Measurements from ENCODE around the gene UNK. TPM values are rescaled to one million over a fixed set of nuclear protein-coding genes. Genes with fewer than 3 reads are reported as not detected.
A peak's percentile ranks its signal among the peaks of the same experiment; 100 is the strongest.

Gene UNK, protein sequence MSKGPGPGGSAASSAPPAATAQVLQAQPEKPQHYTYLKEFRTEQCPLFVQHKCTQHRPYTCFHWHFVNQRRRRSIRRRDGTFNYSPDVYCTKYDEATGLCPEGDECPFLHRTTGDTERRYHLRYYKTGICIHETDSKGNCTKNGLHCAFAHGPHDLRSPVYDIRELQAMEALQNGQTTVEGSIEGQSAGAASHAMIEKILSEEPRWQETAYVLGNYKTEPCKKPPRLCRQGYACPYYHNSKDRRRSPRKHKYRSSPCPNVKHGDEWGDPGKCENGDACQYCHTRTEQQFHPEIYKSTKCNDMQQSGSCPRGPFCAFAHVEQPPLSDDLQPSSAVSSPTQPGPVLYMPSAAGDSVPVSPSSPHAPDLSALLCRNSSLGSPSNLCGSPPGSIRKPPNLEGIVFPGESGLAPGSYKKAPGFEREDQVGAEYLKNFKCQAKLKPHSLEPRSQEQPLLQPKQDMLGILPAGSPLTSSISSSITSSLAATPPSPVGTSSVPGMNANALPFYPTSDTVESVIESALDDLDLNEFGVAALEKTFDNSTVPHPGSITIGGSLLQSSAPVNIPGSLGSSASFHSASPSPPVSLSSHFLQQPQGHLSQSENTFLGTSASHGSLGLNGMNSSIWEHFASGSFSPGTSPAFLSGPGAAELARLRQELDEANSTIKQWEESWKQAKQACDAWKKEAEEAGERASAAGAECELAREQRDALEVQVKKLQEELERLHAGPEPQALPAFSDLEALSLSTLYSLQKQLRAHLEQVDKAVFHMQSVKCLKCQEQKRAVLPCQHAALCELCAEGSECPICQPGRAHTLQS
- polyA plus RNA-seq, result 35.7 TPM
- long read RNA-seq, donor 1, result 0 reads
- long read RNA-seq, donor 2, partial matches to known transcripts, result 0 of 5 reads
- long read RNA-seq, donor 2, other reads (novel, unspliced or antisense), result 0 of 5 reads
- long read RNA-seq, donor 3, result 0 reads
- long read RNA-seq, donor 4, partial matches to known transcripts, result 0 of 1 reads
- long read RNA-seq, donor 4, other reads (novel, unspliced or antisense), result 0 of 1 reads
- long read RNA-seq, donor 5, partial matches to known transcripts, result 0 of 4 reads
- long read RNA-seq, donor 5, other reads (novel, unspliced or antisense), result 0 of 4 reads
- long read RNA-seq, donor 6, partial matches to known transcripts, result 0 of 3 reads
- long read RNA-seq, donor 6, other reads (novel, unspliced or antisense), result 0 of 3 reads
- long read RNA-seq, donor 7, partial matches to known transcripts, result 0 of 3 reads
- long read RNA-seq, donor 7, other reads (novel, unspliced or antisense), result 0 of 3 reads
- long read RNA-seq, donor 8, partial matches to known transcripts, result 23 of 61 reads
- long read RNA-seq, donor 8, other reads (novel, unspliced or antisense), result 35 of 61 reads
- long read RNA-seq, donor 9, partial matches to known transcripts, result 0 of 4 reads
- long read RNA-seq, donor 9, other reads (novel, unspliced or antisense), result 0 of 4 reads
- long read RNA-seq, donor 10, partial matches to known transcripts, result 0 of 10 reads
- long read RNA-seq, donor 10, other reads (novel, unspliced or antisense), result 5 of 10 reads
- long read RNA-seq, donor 11, partial matches to known transcripts, result 0 of 1 reads
- long read RNA-seq, donor 11, other reads (novel, unspliced or antisense), result 0 of 1 reads

- WGBS (ENCODE audit: insufficient coverage, low lambda C conversion rate), result no CpG with 5 or more reads among the region's 45 CpGs
- Histone ChIP-seq H3K27me3 (ENCODE audit: control insufficient read depth, insufficient read depth, low read length) (no peaks in the 10 kb centered on the region), H3K27ac (ENCODE audit: low read length) (peak within 1 kb of the TSS; percentile 99), H3K36me3 (ENCODE audit: control insufficient read depth, insufficient read depth, low read length) (no peaks in the 10 kb centered on the region), H3K4me1 (ENCODE audit: control insufficient read depth, insufficient read depth, low read length) (peaks cover 24% of the 10 kb centered on the region), H3K9me3 (ENCODE audit: control insufficient read depth, low read depth, low read length) (no peaks in the 10 kb centered on the region), H3K4me3 (ENCODE audit: low read length) (peak within 1 kb of the TSS; percentile 66)
- DNase-seq, result peak; percentile 99 to 100
Measured at GRCh38 chr17:75784473-75785015, at the start of gene UNK. Gene UNK, plus strand, starts transcription at chr17:75784806. Its CDS starts 75 bp downstream, at chr17:75784881.

DNA sequence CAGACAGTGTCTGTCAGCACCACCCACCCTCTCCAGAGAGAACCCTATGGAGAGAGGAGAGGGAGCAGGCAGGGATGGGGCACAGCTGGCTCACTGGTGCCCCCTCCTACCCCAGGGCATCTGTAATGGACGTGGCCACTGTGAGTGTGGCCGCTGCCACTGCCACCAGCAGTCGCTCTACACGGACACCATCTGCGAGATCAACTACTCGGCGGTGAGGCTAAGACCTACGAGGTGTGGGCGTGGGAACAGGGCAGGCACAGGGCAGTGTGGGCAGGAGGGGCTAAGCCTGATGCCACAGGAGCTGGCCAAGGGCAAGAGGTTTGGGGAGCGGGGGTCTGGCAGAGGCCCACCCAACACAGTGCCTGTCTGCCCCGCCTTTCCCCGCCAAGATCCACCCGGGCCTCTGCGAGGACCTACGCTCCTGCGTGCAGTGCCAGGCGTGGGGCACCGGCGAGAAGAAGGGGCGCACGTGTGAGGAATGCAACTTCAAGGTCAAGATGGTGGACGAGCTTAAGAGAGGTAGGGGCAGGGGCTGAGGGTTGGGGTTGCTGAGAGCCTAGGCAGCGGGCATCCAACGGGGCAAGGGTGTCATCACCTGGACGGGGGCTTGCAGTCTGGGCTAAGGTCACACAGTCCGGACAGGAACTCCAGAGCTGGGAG is 48.3 kb upstream of the UNK start:
- WGBS (ENCODE audit: insufficient coverage, low lambda C conversion rate), result no CpG with 5 or more reads among the region's 26 CpGs

DNA sequence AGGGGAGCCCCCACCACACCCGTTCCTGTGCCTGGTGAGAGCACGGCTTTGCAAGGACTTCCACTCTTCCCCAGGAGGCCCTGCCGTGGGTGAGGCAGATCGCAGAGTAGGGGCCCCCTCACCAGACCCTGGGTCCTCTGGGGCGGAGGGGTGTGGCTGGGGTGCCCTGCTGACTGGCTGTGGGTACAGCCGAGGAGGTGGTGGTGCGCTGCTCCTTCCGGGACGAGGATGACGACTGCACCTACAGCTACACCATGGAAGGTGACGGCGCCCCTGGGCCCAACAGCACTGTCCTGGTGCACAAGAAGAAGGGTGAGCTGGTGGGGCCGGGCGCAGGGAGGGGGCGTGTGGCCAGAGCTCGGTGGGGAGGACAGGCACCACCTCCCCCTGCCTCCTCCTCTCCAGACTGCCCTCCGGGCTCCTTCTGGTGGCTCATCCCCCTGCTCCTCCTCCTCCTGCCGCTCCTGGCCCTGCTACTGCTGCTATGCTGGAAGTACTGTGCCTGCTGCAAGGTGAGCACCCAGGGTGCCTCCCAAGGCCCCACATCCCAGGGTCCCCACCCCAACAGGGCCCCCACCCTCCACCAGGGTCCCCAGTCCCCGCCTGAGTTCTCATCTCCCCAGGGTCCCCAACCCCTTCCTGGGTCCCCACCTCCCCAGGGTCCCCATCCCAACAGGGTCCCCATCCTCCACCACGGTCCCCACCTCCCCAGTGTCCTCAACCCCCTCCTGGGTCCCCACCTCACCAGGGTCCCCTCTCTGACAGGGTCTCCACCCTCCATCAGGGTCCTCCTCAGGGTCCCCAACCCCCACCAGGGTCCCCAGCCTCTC is 47.3 kb upstream of the UNK start:
- H3K9me3 ChIP-seq (ENCODE audit: control insufficient read depth, low read depth, low read length), result no peaks in the 10 kb centered on the region
- WGBS (ENCODE audit: insufficient coverage, low lambda C conversion rate), result no CpG with 5 or more reads among the region's 20 CpGs
- no peak for DNase-seq
- H3K4me1 ChIP-seq (ENCODE audit: control insufficient read depth, insufficient read depth, low read length), result peaks cover 8% of the 10 kb centered on the region
- H3K27ac ChIP-seq (ENCODE audit: low read length), result no peak overlapping the region
- no peak overlapping the region for H3K4me3 ChIP-seq (ENCODE audit: low read length)
- H3K36me3 ChIP-seq (ENCODE audit: control insufficient read depth, insufficient read depth, low read length), result peaks cover 53% of the 10 kb centered on the region
- no peaks in the 10 kb centered on the region for H3K27me3 ChIP-seq (ENCODE audit: control insufficient read depth, insufficient read depth, low read length)

More for the DNA sequence above, 48.3 kb upstream of the UNK start:
- Histone ChIP-seq H3K36me3 (ENCODE audit: control insufficient read depth, insufficient read depth, low read length) (peaks cover 53% of the 10 kb centered on the region), H3K4me1 (ENCODE audit: control insufficient read depth, insufficient read depth, low read length) (peaks cover 15% of the 10 kb centered on the region), H3K4me3 (ENCODE audit: low read length) (no peak overlapping the region), H3K27me3 (ENCODE audit: control insufficient read depth, insufficient read depth, low read length) (no peaks in the 10 kb centered on the region), H3K27ac (ENCODE audit: low read length) (no peak overlapping the region), H3K9me3 (ENCODE audit: control insufficient read depth, low read depth, low read length) (no peaks in the 10 kb centered on the region)
- no peak for DNase-seq

GRCh38 chr17:75738218-75738802 is 46.3 kb upstream of the UNK start:
- H3K27ac ChIP-seq (ENCODE audit: low read length), result no peak overlapping the region
- peaks cover 57% of the 10 kb centered on the region for H3K36me3 ChIP-seq (ENCODE audit: control insufficient read depth, insufficient read depth, low read length)
- H3K27me3 ChIP-seq (ENCODE audit: control insufficient read depth, insufficient read depth, low read length), result no peaks in the 10 kb centered on the region
- DNase-seq, result no peak
- no peak overlapping the region for H3K4me3 ChIP-seq (ENCODE audit: low read length)
- WGBS (ENCODE audit: insufficient coverage, low lambda C conversion rate), result no CpG with 5 or more reads among the region's 14 CpGs
- H3K9me3 ChIP-seq (ENCODE audit: control insufficient read depth, low read depth, low read length), result no peaks in the 10 kb centered on the region
- H3K4me1 ChIP-seq (ENCODE audit: control insufficient read depth, insufficient read depth, low read length), result peaks cover 5% of the 10 kb centered on the region

DNA sequence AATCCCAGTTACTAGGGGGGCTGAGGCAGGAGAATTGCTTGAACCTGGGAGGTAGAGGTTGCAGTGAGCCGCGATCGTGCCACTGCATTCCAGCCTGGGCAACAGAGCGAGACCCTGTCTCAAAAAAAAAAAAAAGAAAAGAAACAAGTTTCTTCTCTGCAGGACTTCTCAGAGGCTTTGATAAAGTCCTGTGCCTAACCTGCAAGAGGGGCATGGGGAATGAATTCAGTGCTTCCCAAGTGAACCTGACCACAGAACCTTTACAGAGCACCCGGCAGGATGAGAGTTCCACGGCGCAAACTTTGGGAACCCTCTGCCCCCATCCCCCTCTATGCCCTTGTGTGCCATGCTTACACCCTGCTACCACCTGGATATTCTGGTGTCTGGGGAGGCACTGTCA is 45.4 kb upstream of the UNK start:
- Histone ChIP-seq H3K4me3 (ENCODE audit: low read length) (no peak overlapping the region), H3K4me1 (ENCODE audit: control insufficient read depth, insufficient read depth, low read length) (peaks cover 5% of the 10 kb centered on the region), H3K9me3 (ENCODE audit: control insufficient read depth, low read depth, low read length) (no peaks in the 10 kb centered on the region), H3K27me3 (ENCODE audit: control insufficient read depth, insufficient read depth, low read length) (no peaks in the 10 kb centered on the region), H3K27ac (ENCODE audit: low read length) (no peak overlapping the region), H3K36me3 (ENCODE audit: control insufficient read depth, insufficient read depth, low read length) (peaks cover 57% of the 10 kb centered on the region)
- DNase-seq, result no peak
- WGBS (ENCODE audit: insufficient coverage, low lambda C conversion rate), result no CpG with 5 or more reads among the region's 7 CpGs

GRCh38 chr17:75739801-75740200 is 44.8 kb upstream of the UNK start:
- H3K27me3 ChIP-seq (ENCODE audit: control insufficient read depth, insufficient read depth, low read length), result no peaks in the 10 kb centered on the region
- H3K4me3 ChIP-seq (ENCODE audit: low read length), result no peak overlapping the region
- peaks cover 60% of the 10 kb centered on the region for H3K36me3 ChIP-seq (ENCODE audit: control insufficient read depth, insufficient read depth, low read length)
- no peak overlapping the region for H3K27ac ChIP-seq (ENCODE audit: low read length)
- H3K4me1 ChIP-seq (ENCODE audit: control insufficient read depth, insufficient read depth, low read length), result no peaks in the 10 kb centered on the region
- no peaks in the 10 kb centered on the region for H3K9me3 ChIP-seq (ENCODE audit: control insufficient read depth, low read depth, low read length)
- WGBS (ENCODE audit: insufficient coverage, low lambda C conversion rate), result no CpG with 5 or more reads among the region's 14 CpGs
- DNase-seq, result no peak

GRCh38 chr17:75740215-75740614 is 44.4 kb upstream of the UNK start:
- H3K4me3 ChIP-seq (ENCODE audit: low read length), result no peak overlapping the region
- no peaks in the 10 kb centered on the region for H3K9me3 ChIP-seq (ENCODE audit: control insufficient read depth, low read depth, low read length)
- no CpG with 5 or more reads among the region's 17 CpGs for WGBS (ENCODE audit: insufficient coverage, low lambda C conversion rate)
- no peak for DNase-seq
- H3K4me1 ChIP-seq (ENCODE audit: control insufficient read depth, insufficient read depth, low read length), result no peaks in the 10 kb centered on the region
- H3K27ac ChIP-seq (ENCODE audit: low read length), result no peak overlapping the region
- no peaks in the 10 kb centered on the region for H3K27me3 ChIP-seq (ENCODE audit: control insufficient read depth, insufficient read depth, low read length)
- H3K36me3 ChIP-seq (ENCODE audit: control insufficient read depth, insufficient read depth, low read length), result peaks cover 60% of the 10 kb centered on the region

GRCh38 chr17:75740631-75741077 is 44.0 kb upstream of the UNK start:
- no CpG with 5 or more reads among the region's 17 CpGs for WGBS (ENCODE audit: insufficient coverage, low lambda C conversion rate)
- H3K27ac ChIP-seq (ENCODE audit: low read length), result no peak overlapping the region
- H3K4me3 ChIP-seq (ENCODE audit: low read length), result no peak overlapping the region
- H3K36me3 ChIP-seq (ENCODE audit: control insufficient read depth, insufficient read depth, low read length), result peaks cover 60% of the 10 kb centered on the region
- H3K9me3 ChIP-seq (ENCODE audit: control insufficient read depth, low read depth, low read length), result no peaks in the 10 kb centered on the region
- no peak for DNase-seq
- H3K4me1 ChIP-seq (ENCODE audit: control insufficient read depth, insufficient read depth, low read length), result no peaks in the 10 kb centered on the region
- H3K27me3 ChIP-seq (ENCODE audit: control insufficient read depth, insufficient read depth, low read length), result no peaks in the 10 kb centered on the region
